Osteoblast (primary cell): ENCODE measurements around the gene NSMCE1. TPM values are rescaled to one million over a fixed set of nuclear protein-coding genes. Genes with fewer than 3 reads are reported as not detected.
"Not testable (repeated sequence)": the region's sequence is repeated elsewhere in the genome, so short reads cannot be mapped to it uniquely, and the experiment has no call there.

Experiments used
- DNase-seq: peaks from one replicate; pipeline ENCODE4 v3.0.0; 2011; ENCODE audit warnings: low spot score, mixed read lengths; ENCODE audit not compliant: insufficient read length; ENCODE audit errors: missing footprints
- H2AFZ ChIP-seq: 2 replicates; pipeline ENCODE4 v1.6.0; 2011; ENCODE audit warnings: mild to moderate bottlenecking, low read length
- H3K27ac ChIP-seq: 2 replicates; pipeline ENCODE4 v1.5.1; 2011; ENCODE audit warnings: mild to moderate bottlenecking, low read depth, low read length, moderate library complexity
- H3K27me3 ChIP-seq: 2 replicates; pipeline ENCODE4 v1.6.0; 2012; ENCODE audit warnings: mild to moderate bottlenecking, control low read depth, inconsistent platforms, low read length, moderate library complexity; ENCODE audit not compliant: insufficient read depth
- H3K36me3 ChIP-seq: 2 replicates; pipeline ENCODE4 v1.5.1; 2011; ENCODE audit warnings: mild to moderate bottlenecking, low read length, control low read depth, moderate library complexity; ENCODE audit not compliant: insufficient read depth
- H3K4me1 ChIP-seq: 2 replicates; pipeline ENCODE4 v1.5.1; 2011; ENCODE audit warnings: mild to moderate bottlenecking, low read length, control low read depth, moderate library complexity; ENCODE audit not compliant: insufficient read depth
- H3K4me2 ChIP-seq: 2 replicates; pipeline ENCODE4 v1.6.0; 2011; ENCODE audit warnings: mild to moderate bottlenecking, low read length; ENCODE audit not compliant: insufficient read depth
- H3K4me3 ChIP-seq: fragments of 200-600 bp; sonication (generic); 3 replicates; pipeline ENCODE4 v1.5.1; 2012; ENCODE audit warnings: mild to moderate bottlenecking, low read length, inconsistent platforms; ENCODE audit not compliant: insufficient read depth
- H3K79me2 ChIP-seq: 2 replicates; pipeline ENCODE4 v1.6.0; 2012; ENCODE audit warnings: mild to moderate bottlenecking, low read length, control low read depth, inconsistent platforms; ENCODE audit not compliant: insufficient read depth
- H3K9me3 ChIP-seq: 2 replicates; pipeline ENCODE4 v1.5.1; 2011; ENCODE audit warnings: low read depth, low read length, control low read depth
- H4K20me1 ChIP-seq: 2 replicates; pipeline ENCODE4 v1.6.0; 2012; ENCODE audit warnings: mild to moderate bottlenecking, low read length, control low read depth; ENCODE audit not compliant: insufficient read depth
- CTCF ChIP-seq: IDR thresholded peaks from 2 replicates; pipeline ENCODE4 v1.5.1; 2011; ENCODE audit warnings: mild to moderate bottlenecking, low read depth, low read length, moderate library complexity; ENCODE audit errors: extremely low read depth
- total RNA-seq: library from RNA; depleted of rRNA; stranded (reverse); fragments of >200 nt; gene quantifications from 2 replicates; pipeline ENCODE4 v1.2.3, GENCODE V29; 2012

The NSMCE1 gene
- total RNA-seq, 1 donor: 57.9 TPM

- Histone ChIP-seq H3K27me3 (no peaks in the 10 kb centered on the region), H3K79me2 (no peaks in the 10 kb centered on the region), H3K4me1 (peaks cover 13% of the 10 kb centered on the region), H2AFZ (no peak overlapping the region), H3K27ac (no peak overlapping the region), H3K4me2 (no peak overlapping the region), H3K4me3 (no peak overlapping the region), H3K36me3 (no peaks in the 10 kb centered on the region), H4K20me1 (no peaks in the 10 kb centered on the region), H3K9me3 (no peaks in the 10 kb centered on the region)
- no peak for TF ChIP-seq CTCF
- no peak for DNase-seq
These were observed 16.5 kb upstream of the NSMCE1 start for GRCh38 chr16:27284865-27285675.

- no peak overlapping the region for H3K4me3 ChIP-seq
- no peak overlapping the region for H3K4me2 ChIP-seq
- H3K9me3 ChIP-seq: no peaks in the 10 kb centered on the region
- no peaks in the 10 kb centered on the region for H3K79me2 ChIP-seq
- H3K4me1 ChIP-seq: peaks cover 5% of the 10 kb centered on the region
- H3K27me3 ChIP-seq: no peaks in the 10 kb centered on the region
- H4K20me1 ChIP-seq: no peaks in the 10 kb centered on the region
- H3K27ac ChIP-seq: no peak overlapping the region
- no peak for TF ChIP-seq CTCF
- H2AFZ ChIP-seq: no peak overlapping the region
- H3K36me3 ChIP-seq: no peaks in the 10 kb centered on the region
- DNase-seq: no peak
These were observed 12.7 kb upstream of the NSMCE1 start for GRCh38 chr16:27281243-27281642.

- Histone ChIP-seq H3K36me3 (no peaks in the 10 kb centered on the region), H3K4me2 (no peak overlapping the region), H2AFZ (no peak overlapping the region), H4K20me1 (no peaks in the 10 kb centered on the region), H3K27me3 (no peaks in the 10 kb centered on the region), H3K4me3 (no peak overlapping the region), H3K9me3 (no peaks in the 10 kb centered on the region), H3K79me2 (no peaks in the 10 kb centered on the region), H3K4me1 (no peaks in the 10 kb centered on the region), H3K27ac (no peak overlapping the region)
- no peak for DNase-seq
- TF ChIP-seq CTCF: no peak
These were observed 6.8 kb upstream of the NSMCE1 start for GRCh38 chr16:27275394-27275793.

GRCh38 chr16:27274424-27274874 lies 5.9 kb upstream of the NSMCE1 start:
- H3K4me3 ChIP-seq, H3K36me3 ChIP-seq, H3K4me1 ChIP-seq, H4K20me1 ChIP-seq, H3K9me3 ChIP-seq, H3K27me3 ChIP-seq, DNase-seq, H3K27ac ChIP-seq, H2AFZ ChIP-seq, H3K79me2 ChIP-seq, H3K4me2 ChIP-seq: not testable (repeated sequence)
